ENCODE data around the gene CCDC68. TPM values are rescaled to one million over a fixed set of nuclear protein-coding genes. Genes with fewer than 3 reads are reported as not detected.

The CCDC68 gene
- total and polyA plus RNA-seq, 2 of the 4 experiments (the other 2 are of a cell fraction) = 0.46 to 0.54 TPM

DNA sequence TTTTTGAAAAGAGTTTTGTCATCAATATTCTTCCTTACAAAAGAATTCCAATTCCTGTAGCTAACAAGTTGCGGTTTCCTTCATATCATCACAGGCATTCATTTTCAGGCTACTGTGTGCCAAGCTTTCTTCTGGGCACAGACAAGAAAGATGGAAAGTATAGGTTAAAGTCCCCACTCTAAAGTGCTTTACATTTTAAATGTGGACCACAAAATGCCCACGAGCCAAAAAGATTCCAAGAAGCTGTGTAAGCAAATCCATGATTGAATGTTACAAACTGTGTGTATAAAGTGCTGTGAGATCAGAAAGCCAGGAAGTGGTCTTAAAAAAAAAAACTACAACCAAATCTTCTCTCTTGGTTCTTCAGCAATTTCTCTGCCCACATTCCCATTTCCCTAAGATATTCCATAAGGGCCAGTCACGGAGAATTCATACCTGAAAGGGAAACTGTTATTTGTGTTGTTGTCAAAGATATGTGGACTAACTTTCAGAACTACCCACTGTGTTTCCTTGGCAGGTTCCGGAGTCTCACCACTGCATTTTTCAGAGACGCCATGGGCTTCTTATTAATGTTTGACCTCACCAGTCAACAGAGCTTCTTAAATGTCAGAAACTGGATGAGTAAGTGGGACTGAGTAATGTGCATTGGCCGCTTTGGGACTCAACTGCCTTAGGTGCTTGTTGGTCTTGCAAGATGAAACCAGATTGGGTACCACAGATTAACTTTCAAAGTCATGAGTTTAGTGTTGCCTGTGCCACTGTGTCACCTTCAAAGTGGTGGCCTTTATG, 75.3 kb downstream of the CCDC68 start:
- Histone ChIP-seq H3K27me3 (ENCODE audit: control insufficient read depth, insufficient read depth, low read length) (no peaks in the 10 kb centered on the region), H4K5ac (ENCODE audit: low read depth, low read length) (no peak overlapping the region), H3K18ac (ENCODE audit: low read depth, low read length) (no peak overlapping the region; the same call in 1 of the 2 replicates), H3K4me3 (ENCODE audit: insufficient read depth, low read depth, low read length) (no peak overlapping the region), H3K79me1 (ENCODE audit: low read depth in 1 of 2, low read length in 2 of 2) (no peaks in the 10 kb centered on the region), H3K9me1 (ENCODE audit: insufficient read depth, low read length) (no peaks in the 10 kb centered on the region), H3K4me1 (ENCODE audit: control insufficient read depth, insufficient read depth, low read length) (peaks cover 2% of the 10 kb centered on the region; the same call in 1 of the 2 replicates), H2AK9ac (replicated peaks; ENCODE audit: low read depth, low read length, poor library complexity) (no peak overlapping the region), H2AFZ (replicated peaks; ENCODE audit: low read length, poor library complexity) (no peak overlapping the region), H3K9me3 (ENCODE audit: control insufficient read depth, insufficient read depth, low read length) (no peaks in the 10 kb centered on the region), H3K27ac (ENCODE audit: insufficient read depth, low read length) (no peak overlapping the region), H4K20me1 (ENCODE audit: insufficient read depth, low read length) (no peaks in the 10 kb centered on the region), H3K23ac (ENCODE audit: low read depth, low read length) (no peak overlapping the region), H3K14ac (replicated peaks; ENCODE audit: low read depth, low read length) (0 out of 2 replicates have a peak overlapping the region, but pooled peaks have one; percentile 65), H2BK15ac (ENCODE audit: low read depth, low read length) (no peak overlapping the region; the same call in 2 of the 3 replicates), H2BK5ac (ENCODE audit: low read depth, low read length, poor library complexity, severe bottlenecking) (no peak overlapping the region), H2BK120ac (ENCODE audit: low read depth, low read length) (no peak overlapping the region), H3K36me3 (ENCODE audit: control insufficient read depth, insufficient read depth, low read length) (no peaks in the 10 kb centered on the region), H2AK5ac (ENCODE audit: low read depth, low read length) (no peak overlapping the region; the same call in 1 of the 2 replicates), H3K4ac (ENCODE audit: low read depth, low read length) (no peak overlapping the region), H2BK20ac (ENCODE audit: low read depth, low read length) (no peak overlapping the region), H3K9ac (ENCODE audit: low read depth, low read length) (no peak overlapping the region), H4K91ac (ENCODE audit: insufficient read depth, low read depth, low read length) (no peak overlapping the region), H3K56ac (ENCODE audit: extremely low read depth, insufficient read depth, low read length) (no peak overlapping the region), H3K4me2 (ENCODE audit: low read depth, low read length) (no peak overlapping the region), H4K8ac (ENCODE audit: low read depth in 2 of 2, low read length in 2 of 2) (no peak overlapping the region; a peak in 1 of 4 replicates)
- no TSS peak for BruUV-seq (replicated peaks)
- in situ Hi-C loops (cut with MboI; ENCODE audit: low sequenced_read_pairs) = no loop called here
- CTCF ChIA-PET = no interaction called here
- intact Hi-C loops (cut with micrococcal nuclease) = no loop called here
- dilution Hi-C loops (cut with HindIII; ENCODE audit: low sequenced_read_pairs, unreplicated experiment) = no loop called here
- no peak for TF ChIP-seq RCOR1 (IDR thresholded peaks at IDR 0.05; ENCODE audit: insufficient replicate concordance, low read length)
- no peak for TF ChIP-seq FOS (IDR thresholded peaks at IDR 0.05; ENCODE audit: low read depth, low read length)
- TF ChIP-seq MAFK (IDR thresholded peaks at IDR 0.05; ENCODE audit: low read depth, low read length) = no peak
- TF ChIP-seq, protein P1, sequence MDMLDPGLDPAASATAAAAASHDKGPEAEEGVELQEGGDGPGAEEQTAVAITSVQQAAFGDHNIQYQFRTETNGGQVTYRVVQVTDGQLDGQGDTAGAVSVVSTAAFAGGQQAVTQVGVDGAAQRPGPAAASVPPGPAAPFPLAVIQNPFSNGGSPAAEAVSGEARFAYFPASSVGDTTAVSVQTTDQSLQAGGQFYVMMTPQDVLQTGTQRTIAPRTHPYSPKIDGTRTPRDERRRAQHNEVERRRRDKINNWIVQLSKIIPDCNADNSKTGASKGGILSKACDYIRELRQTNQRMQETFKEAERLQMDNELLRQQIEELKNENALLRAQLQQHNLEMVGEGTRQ (IDR thresholded peaks at IDR 0.05; ENCODE audit: low read depth, low read length) = no peak
- no peak for TF ChIP-seq RFX5 (IDR thresholded peaks at IDR 0.05; ENCODE audit: low read depth, low read length)
- no peak for TF ChIP-seq SMC3 (IDR thresholded peaks at IDR 0.05; ENCODE audit: low read depth, low read length)
- TF ChIP-seq, protein P2, sequence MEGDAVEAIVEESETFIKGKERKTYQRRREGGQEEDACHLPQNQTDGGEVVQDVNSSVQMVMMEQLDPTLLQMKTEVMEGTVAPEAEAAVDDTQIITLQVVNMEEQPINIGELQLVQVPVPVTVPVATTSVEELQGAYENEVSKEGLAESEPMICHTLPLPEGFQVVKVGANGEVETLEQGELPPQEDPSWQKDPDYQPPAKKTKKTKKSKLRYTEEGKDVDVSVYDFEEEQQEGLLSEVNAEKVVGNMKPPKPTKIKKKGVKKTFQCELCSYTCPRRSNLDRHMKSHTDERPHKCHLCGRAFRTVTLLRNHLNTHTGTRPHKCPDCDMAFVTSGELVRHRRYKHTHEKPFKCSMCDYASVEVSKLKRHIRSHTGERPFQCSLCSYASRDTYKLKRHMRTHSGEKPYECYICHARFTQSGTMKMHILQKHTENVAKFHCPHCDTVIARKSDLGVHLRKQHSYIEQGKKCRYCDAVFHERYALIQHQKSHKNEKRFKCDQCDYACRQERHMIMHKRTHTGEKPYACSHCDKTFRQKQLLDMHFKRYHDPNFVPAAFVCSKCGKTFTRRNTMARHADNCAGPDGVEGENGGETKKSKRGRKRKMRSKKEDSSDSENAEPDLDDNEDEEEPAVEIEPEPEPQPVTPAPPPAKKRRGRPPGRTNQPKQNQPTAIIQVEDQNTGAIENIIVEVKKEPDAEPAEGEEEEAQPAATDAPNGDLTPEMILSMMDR (conservative IDR thresholded peaks at IDR 0.05; ENCODE audit: low read depth, low read length) = no peak
- no peak for TF ChIP-seq MXI1 (IDR thresholded peaks at IDR 0.05; ENCODE audit: borderline replicate concordance, low read depth, low read length)
- TF ChIP-seq CEBPB (IDR thresholded peaks at IDR 0.05; ENCODE audit: low read depth, low read length) = no peak
- no peak for TF ChIP-seq BHLHE40 (IDR thresholded peaks at IDR 0.05; ENCODE audit: low read depth, low read length)
- peak; percentile 25 for DNase-seq
- no CpG with 5 or more reads among the region's 6 CpGs for WGBS, 2 experiments (ENCODE audit: extremely low coverage in 2 of 2, insufficient read length in 1 of 2)
- ATAC-seq (ENCODE audit: low read depth) = no peak
- POLR2A ChIA-PET (ENCODE audit: unreplicated experiment) = no interaction called here

Measured in IMR-90 (cell line).